Left lung (tissue), 10 donors: ENCODE results near the gene FOXF2. TPM values are rescaled to one million over a fixed set of nuclear protein-coding genes. Genes with fewer than 3 reads are reported as not detected.
A peak's percentile ranks its signal among the peaks of the same experiment; 100 is the strongest.

Experiments used
- ATAC-seq: fragments of 200-7000 bp; cut with Tn5 transposase; one replicate; pipeline ENCODE4 v1.9.1; 2020; ENCODE audit warnings: moderate library complexity
- DNase-seq, 4 donors: peaks; one replicate each; pipeline ENCODE4 v3.0.0-alpha.2; 2013 to 2020
- H3K27ac ChIP-seq, 2 donors: fragments of 200-600 bp; sonication (generic) in 1 of 2; one replicate each; pipeline versions ENCODE4 v1.5.0 to v1.8.0; 2020 to 2021
- H3K27me3 ChIP-seq, 2 donors: fragments of 200-600 bp; sonication (generic) in 1 of 2; one replicate each; pipeline versions ENCODE4 v1.5.0 to v1.8.0; 2020 to 2021
- H3K36me3 ChIP-seq, 2 donors: fragments of 200-600 bp; sonication (generic) in 1 of 2; one replicate each; pipeline versions ENCODE4 v1.5.0 to v1.8.0; 2020 to 2021
- H3K4me1 ChIP-seq, 2 donors: fragments of 200-600 bp; one replicate each; pipeline ENCODE4 v1.8.0; 2021
- H3K4me3 ChIP-seq, 2 donors: fragments of 200-600 bp; sonication (generic) in 1 of 2; one replicate each; pipeline versions ENCODE4 v1.5.0 to v1.8.0; 2020 to 2021; ENCODE audit warnings: mild to moderate bottlenecking in 1 of 2
- H3K9me3 ChIP-seq, 2 donors: fragments of 200-600 bp; sonication (generic) in 1 of 2; one replicate each; pipeline versions ENCODE4 v1.5.0 to v1.8.0; 2020 to 2021
- intact Hi-C, 2 donors: fragments of 100-400 bp; cut with DNase I; formaldehyde crosslinking; loops; one replicate each; pipeline versions ENCODE4 v1.11.2 to v1.14.2; 2022
- polyA plus RNA-seq, 6 donors: library from polyadenylated mRNA; unstranded; fragments of 120-200 nt; gene quantifications; one replicate each; pipeline ENCODE4 v1.2.1, GENCODE V29; 2013; ENCODE audit not compliant: insufficient read length in 6 of 6
- total RNA-seq, 2 donors: library from RNA; stranded (reverse); fragmentation: NEBNext Ultra II Directional; extraction: Animal tissue kit (Norgen Biotek cat#: 25700); gene quantifications; one replicate each; pipeline ENCODE4 v1.2.1, GENCODE V29; 2021
- TF ChIP-seq, protein P1 (sequence below), 2 donors: fragments of 200-600 bp; sonication (generic) in 1 of 2; IDR thresholded peaks; one replicate each; pipeline versions ENCODE4 v1.5.0 to v1.8.0; 2021; ENCODE audit warnings: antibody characterized with exemption in 2 of 2
- donor health status: DM: no; HTN: yes; CAD: no.
- donor health status: DM: no; HTN: no; CAD: no.

FOXF2 gene
- total and polyA plus RNA-seq, 8 donors = 12.6 to 69.7 (median 56.3) TPM

DNA sequence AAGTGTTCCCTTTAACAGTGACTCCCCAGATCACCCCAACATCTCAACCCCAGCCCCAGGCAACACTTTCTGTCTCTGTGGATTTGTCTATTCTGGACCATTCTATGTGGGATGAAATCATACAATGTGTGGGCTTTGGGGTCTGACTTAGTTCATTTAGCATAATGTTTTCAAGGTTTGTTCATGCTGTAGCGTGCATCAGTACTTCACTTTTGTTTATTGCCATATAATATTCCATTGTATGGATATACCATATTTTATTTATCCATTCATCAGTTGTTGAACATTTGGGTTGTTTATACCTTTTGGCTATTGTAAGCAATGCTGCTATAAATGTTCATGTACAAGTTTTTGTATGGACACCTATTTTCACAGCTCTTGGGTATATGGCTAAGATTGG is 31.0 kb downstream of the FOXF2 start:
- Histone ChIP-seq H3K36me3 (no peaks in the 10 kb centered on the region), H3K4me3 (no peak overlapping the region), H3K27ac (no peak overlapping the region), H3K27me3 (peaks cover 0 to 18% of the 10 kb centered on the region in 2 donors), H3K9me3 (no peaks in the 10 kb centered on the region), H3K4me1 (peaks cover 0 to 4% of the 10 kb centered on the region in 2 donors)
- no peak for DNase-seq
- TF ChIP-seq, protein P1, sequence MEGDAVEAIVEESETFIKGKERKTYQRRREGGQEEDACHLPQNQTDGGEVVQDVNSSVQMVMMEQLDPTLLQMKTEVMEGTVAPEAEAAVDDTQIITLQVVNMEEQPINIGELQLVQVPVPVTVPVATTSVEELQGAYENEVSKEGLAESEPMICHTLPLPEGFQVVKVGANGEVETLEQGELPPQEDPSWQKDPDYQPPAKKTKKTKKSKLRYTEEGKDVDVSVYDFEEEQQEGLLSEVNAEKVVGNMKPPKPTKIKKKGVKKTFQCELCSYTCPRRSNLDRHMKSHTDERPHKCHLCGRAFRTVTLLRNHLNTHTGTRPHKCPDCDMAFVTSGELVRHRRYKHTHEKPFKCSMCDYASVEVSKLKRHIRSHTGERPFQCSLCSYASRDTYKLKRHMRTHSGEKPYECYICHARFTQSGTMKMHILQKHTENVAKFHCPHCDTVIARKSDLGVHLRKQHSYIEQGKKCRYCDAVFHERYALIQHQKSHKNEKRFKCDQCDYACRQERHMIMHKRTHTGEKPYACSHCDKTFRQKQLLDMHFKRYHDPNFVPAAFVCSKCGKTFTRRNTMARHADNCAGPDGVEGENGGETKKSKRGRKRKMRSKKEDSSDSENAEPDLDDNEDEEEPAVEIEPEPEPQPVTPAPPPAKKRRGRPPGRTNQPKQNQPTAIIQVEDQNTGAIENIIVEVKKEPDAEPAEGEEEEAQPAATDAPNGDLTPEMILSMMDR (IDR thresholded peaks at IDR 0.05) = no peak
- intact Hi-C loops = no loop called here
- no peak for ATAC-seq

- TF ChIP-seq, protein P1 (IDR thresholded peaks at IDR 0.05) = no peak
- no peaks in the 10 kb centered on the region for H3K36me3 ChIP-seq
- no peak overlapping the region for H3K4me3 ChIP-seq
- DNase-seq (no peak), ATAC-seq (no peak)
- peaks cover 0 to 4% of the 10 kb centered on the region in 2 donors for H3K4me1 ChIP-seq
- intact Hi-C loops = no loop called here
- H3K27me3 ChIP-seq = peaks cover 0 to 27% of the 10 kb centered on the region in 2 donors
- H3K27ac ChIP-seq = no peak overlapping the region
- H3K9me3 ChIP-seq = no peaks in the 10 kb centered on the region
Observed at GRCh38 chr6:1422290-1422689, 32.9 kb downstream of the FOXF2 start.

DNA sequence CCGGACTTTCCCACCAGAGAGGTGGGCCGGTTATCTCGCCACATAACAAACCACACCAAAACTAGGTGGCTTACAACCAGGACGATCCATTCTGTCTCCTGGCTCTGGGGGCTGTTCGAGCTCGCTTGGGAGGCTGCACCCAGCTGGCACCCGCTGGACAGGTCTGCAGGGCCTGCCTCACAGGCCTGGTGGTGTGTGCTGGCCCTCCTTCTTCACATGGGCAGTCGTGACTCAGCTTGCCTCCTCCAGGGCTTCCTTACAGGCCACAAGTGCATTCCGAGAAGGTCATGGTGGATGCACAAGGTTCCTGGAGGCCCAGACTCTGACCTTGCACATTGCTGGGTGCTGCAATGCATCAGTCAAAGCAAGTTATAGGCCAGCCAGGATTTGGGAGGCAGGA is 34.2 kb downstream of the FOXF2 start:
- no peaks in the 10 kb centered on the region for H3K9me3 ChIP-seq
- H3K36me3 ChIP-seq = no peaks in the 10 kb centered on the region
- no peak overlapping the region for H3K27ac ChIP-seq
- TF ChIP-seq, protein P1 (IDR thresholded peaks at IDR 0.05) = no peak
- peaks cover 0 to 4% of the 10 kb centered on the region in 2 donors for H3K4me1 ChIP-seq
- peaks cover 0 to 31% of the 10 kb centered on the region in 2 donors for H3K27me3 ChIP-seq
- no peak for DNase-seq
- peak; percentile 11 for ATAC-seq
- no peak overlapping the region for H3K4me3 ChIP-seq
- intact Hi-C loops = no loop called here

- intact Hi-C loops = no loop called here
- H3K27me3 ChIP-seq = peaks cover 0 to 31% of the 10 kb centered on the region in 2 donors
- no peaks in the 10 kb centered on the region for H3K4me1 ChIP-seq
- no peaks in the 10 kb centered on the region for H3K9me3 ChIP-seq
- no peak overlapping the region for H3K27ac ChIP-seq
- peak; percentile 95 for ATAC-seq
- TF ChIP-seq, protein P1 (IDR thresholded peaks at IDR 0.05) = peak; percentile 39 to 54
- DNase-seq = peak in 1 of 4 donors; percentile 62
- H3K4me3 ChIP-seq = no peak overlapping the region
- H3K36me3 ChIP-seq = no peaks in the 10 kb centered on the region
Observed at GRCh38 chr6:1424306-1424927, 35.0 kb downstream of the FOXF2 start.

- TF ChIP-seq, protein P1 (IDR thresholded peaks at IDR 0.05) = no peak
- Histone ChIP-seq H3K27me3 (peaks cover 0 to 31% of the 10 kb centered on the region in 2 donors), H3K27ac (no peak overlapping the region), H3K4me3 (no peak overlapping the region), H3K9me3 (no peaks in the 10 kb centered on the region), H3K4me1 (no peaks in the 10 kb centered on the region), H3K36me3 (no peaks in the 10 kb centered on the region)
- intact Hi-C loops = no loop called here
- ATAC-seq (no peak), DNase-seq (no peak)
Observed at GRCh38 chr6:1426416-1426815, 37.0 kb downstream of the FOXF2 start.
